ENCODE results near the gene MYO9A.

DNA sequence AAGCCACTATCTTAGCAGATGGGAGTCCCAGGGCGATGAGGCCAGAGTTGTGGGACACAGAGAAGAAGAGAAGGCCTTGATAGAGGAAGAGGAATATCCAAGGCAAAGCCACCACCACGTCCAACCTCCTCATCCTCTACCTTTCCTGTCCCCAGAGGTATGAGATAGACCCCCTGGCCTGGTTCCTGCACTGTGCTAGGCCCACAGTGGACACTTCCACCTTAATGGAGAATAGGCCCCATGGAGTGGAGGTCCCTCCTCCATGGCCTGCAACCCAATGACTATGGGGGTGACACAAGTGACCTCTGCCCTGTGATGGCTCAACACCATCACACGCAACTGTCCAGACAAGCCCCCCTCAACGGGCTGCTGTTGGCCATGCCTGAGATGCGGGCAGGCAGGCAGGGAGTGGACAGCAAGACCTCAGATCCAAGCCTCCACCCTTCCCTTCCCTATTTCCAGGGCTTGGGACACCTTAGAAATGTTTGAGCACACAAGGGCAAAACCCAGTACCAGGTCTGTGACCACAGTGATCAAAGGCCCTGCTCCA, 42.8 kb upstream of the MYO9A start:
- TF ChIP-seq, protein P1, sequence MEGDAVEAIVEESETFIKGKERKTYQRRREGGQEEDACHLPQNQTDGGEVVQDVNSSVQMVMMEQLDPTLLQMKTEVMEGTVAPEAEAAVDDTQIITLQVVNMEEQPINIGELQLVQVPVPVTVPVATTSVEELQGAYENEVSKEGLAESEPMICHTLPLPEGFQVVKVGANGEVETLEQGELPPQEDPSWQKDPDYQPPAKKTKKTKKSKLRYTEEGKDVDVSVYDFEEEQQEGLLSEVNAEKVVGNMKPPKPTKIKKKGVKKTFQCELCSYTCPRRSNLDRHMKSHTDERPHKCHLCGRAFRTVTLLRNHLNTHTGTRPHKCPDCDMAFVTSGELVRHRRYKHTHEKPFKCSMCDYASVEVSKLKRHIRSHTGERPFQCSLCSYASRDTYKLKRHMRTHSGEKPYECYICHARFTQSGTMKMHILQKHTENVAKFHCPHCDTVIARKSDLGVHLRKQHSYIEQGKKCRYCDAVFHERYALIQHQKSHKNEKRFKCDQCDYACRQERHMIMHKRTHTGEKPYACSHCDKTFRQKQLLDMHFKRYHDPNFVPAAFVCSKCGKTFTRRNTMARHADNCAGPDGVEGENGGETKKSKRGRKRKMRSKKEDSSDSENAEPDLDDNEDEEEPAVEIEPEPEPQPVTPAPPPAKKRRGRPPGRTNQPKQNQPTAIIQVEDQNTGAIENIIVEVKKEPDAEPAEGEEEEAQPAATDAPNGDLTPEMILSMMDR (IDR thresholded peaks at IDR 0.05): no peak
- TF ChIP-seq ZFX (IDR thresholded peaks at IDR 0.05; ENCODE audit: borderline replicate concordance): no peak

Measured in 22Rv1 (cell line).